AG04450 (cell line): ENCODE data around the gene OSBPL1A. TPM values are rescaled to one million over a fixed set of nuclear protein-coding genes. Genes with fewer than 3 reads are reported as not detected.

Source experiments
- CTCF ChIA-PET: fragments of 300-600, 350-600 bp; formaldehyde crosslinking; extraction: SDS; loops from one replicate; lab custom pipeline; 2022; ENCODE audit warnings: antibody characterized with exemption, inconsistent platforms; lab: Charles Lee
- POLR2A ChIA-PET: fragments of 350-600 bp; formaldehyde crosslinking; extraction: SDS; loops from one replicate; lab custom pipeline; 2021; ENCODE audit warnings: antibody characterized with exemption, inconsistent platforms; lab: Yijun Ruan, JAX
- DNase-seq: peaks from one replicate; pipeline ENCODE4 v3.0.0-alpha.2; 2011; ENCODE audit warnings: low read depth, low spot score
- H3K27ac ChIP-seq: one replicate; pipeline ENCODE4 v1.5.1; 2012; ENCODE audit warnings: low read depth, low read length, control low read depth
- H3K27me3 ChIP-seq: one replicate; pipeline ENCODE4 v1.6.0; 2012; ENCODE audit warnings: low read length; ENCODE audit not compliant: control insufficient read depth, insufficient read depth
- H3K4me3 ChIP-seq: 2 replicates; pipeline ENCODE4 v1.5.1; 2011; ENCODE audit warnings: mild to moderate bottlenecking, low read depth, low read length, control low read depth
- H3K9me3 ChIP-seq: 2 replicates; pipeline ENCODE4 v1.5.1; 2012; ENCODE audit warnings: low read length; ENCODE audit not compliant: control insufficient read depth, insufficient read depth
- CTCF ChIP-seq: IDR thresholded peaks from 2 replicates; pipeline ENCODE4 v1.5.1; 2011; ENCODE audit warnings: low read depth, low read length, control low read depth, inconsistent platforms
- polyA plus RNA-seq: library from polyadenylated mRNA; depleted of rRNA; stranded (reverse); fragments of >200 nt; gene quantifications from 2 replicates; pipeline ENCODE4 v1.2.3, GENCODE V29; 2011

The OSBPL1A gene
- polyA plus RNA-seq, 1 experiment: 56.1 TPM

DNA sequence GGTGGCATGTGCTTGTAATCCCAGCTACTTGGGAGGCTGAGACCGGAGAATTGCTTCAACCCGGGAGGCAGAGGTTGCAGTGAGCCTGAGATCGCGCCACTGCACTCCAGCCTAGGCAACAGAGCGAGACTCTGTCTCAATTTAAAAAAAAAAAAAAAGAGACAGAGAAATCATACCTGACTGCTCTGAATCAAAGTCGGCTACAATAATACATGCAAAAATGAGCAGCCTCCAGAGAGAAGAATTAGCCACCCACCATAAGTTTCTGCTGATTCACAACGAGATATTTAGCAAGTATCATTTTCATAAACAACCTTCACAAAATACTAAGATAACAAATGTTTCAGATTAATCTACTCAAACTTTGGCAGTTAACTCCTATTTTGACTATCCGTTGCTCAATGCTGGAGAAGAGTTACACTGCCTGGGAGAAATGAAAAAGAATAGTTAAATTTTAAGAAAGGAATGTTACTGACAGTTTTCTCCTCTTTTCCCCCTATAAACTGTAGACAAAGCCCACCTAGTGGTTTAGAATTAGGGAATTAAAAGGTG lies 1.5 kb downstream of the OSBPL1A start:
- H3K27me3 ChIP-seq: no peaks in the 10 kb centered on the region
- ChIA-PET CTCF (interaction anchor here (0.6 to 1.2 kb wide), 3 partner anchors 70 to 220 kb away, joined by 3 to 6 read pairs (median 3); no protein-coding TSS in a partner anchor), POLR2A (interaction anchor here (0.7 to 1.3 kb wide), 2 partner anchors 124 to 220 kb away, joined by 3 to 6 read pairs; no protein-coding TSS in a partner anchor)
- TF ChIP-seq CTCF: no peak
- H3K4me3 ChIP-seq: peak overlapping the region; percentile 84
- no peak for DNase-seq
- H3K27ac ChIP-seq: no peak overlapping the region
- no peaks in the 10 kb centered on the region for H3K9me3 ChIP-seq

DNA sequence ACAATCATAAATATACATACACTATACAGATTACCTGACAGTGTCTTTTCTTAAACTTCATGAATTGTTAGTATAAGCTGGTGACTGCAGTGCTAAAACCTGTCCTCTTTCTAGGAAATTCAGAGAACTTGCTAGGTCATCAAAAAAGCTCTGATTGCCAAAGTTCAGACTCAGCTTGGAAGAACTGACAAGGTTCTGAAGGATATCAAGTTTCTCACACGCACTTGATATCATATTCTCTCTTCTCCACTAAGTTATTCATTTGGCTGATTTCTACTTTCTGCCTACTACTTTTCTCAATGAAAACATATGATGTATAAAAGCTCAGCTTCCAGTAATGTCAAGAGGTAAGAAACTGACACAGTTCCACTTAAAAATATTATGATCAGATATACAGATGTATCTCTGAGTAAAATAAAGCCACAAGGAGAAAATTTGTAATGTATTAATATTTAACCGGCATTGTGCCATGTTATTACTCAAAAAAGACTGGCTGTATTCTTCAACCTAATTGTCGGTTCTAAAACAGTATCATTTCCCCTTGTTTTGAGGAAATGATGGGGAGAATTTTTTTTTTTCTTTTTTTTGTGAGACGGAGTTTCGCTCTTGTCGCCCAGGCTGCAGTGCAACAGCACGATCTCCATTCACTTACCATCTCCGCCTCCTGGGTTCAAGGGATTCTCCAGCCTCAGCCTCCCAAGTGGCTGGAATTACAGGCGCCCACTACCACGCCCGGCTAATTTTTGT lies 2.4 kb downstream of the OSBPL1A start:
- CTCF ChIA-PET: interaction anchor here (0.6 to 1.1 kb wide), 2 partner anchors 13 to 94 kb away, joined by 4 to 5 read pairs; no protein-coding TSS in a partner anchor
- no peak for DNase-seq
- no peak overlapping the region for H3K4me3 ChIP-seq
- no peak overlapping the region for H3K27ac ChIP-seq
- H3K9me3 ChIP-seq: no peaks in the 10 kb centered on the region
- no peak for TF ChIP-seq CTCF
- POLR2A ChIA-PET: interaction anchor here (0.6 to 0.7 kb wide), 2 partner anchors 31 to 219 kb away, joined by 3 read pairs; partner anchors contain the start of gene IMPACT
- no peaks in the 10 kb centered on the region for H3K27me3 ChIP-seq

GRCh38 chr18:24388957-24389356 lies 8.7 kb downstream of the OSBPL1A start:
- no peak overlapping the region for H3K27ac ChIP-seq
- ChIA-PET POLR2A (interaction anchor here (0.6 kb wide), 1 partner anchor 297 kb away, joined by 8 read pairs; no protein-coding TSS in a partner anchor), CTCF (interaction anchor here (0.6 to 1.2 kb wide), 3 partner anchors 12 to 99 kb away, joined by 3 to 6 read pairs (median 3); no protein-coding TSS in a partner anchor)
- no peak for DNase-seq
- no peak overlapping the region for H3K4me3 ChIP-seq
- H3K9me3 ChIP-seq: no peaks in the 10 kb centered on the region
- H3K27me3 ChIP-seq: no peaks in the 10 kb centered on the region
- no peak for TF ChIP-seq CTCF

GRCh38 chr18:24386681-24387080 lies 10.9 kb downstream of the OSBPL1A start:
- ChIA-PET POLR2A (no interaction called here), CTCF (interaction anchor here (0.6 kb wide), 1 partner anchor 47 kb away, joined by 6 read pairs; no protein-coding TSS in a partner anchor)
- Histone ChIP-seq H3K9me3 (no peaks in the 10 kb centered on the region), H3K4me3 (no peak overlapping the region), H3K27me3 (no peaks in the 10 kb centered on the region), H3K27ac (no peak overlapping the region)
- TF ChIP-seq CTCF: no peak
- DNase-seq: no peak
